Epithelial cell of esophagus (primary cell): ENCODE results near the gene CTRB1.
"Not testable (repeated sequence)": the region's sequence is repeated elsewhere in the genome, so short reads cannot be mapped to it uniquely, and the experiment has no call there.

Source experiments
- DNase-seq: peaks from one replicate; pipeline ENCODE4 v3.0.0; 2010; ENCODE audit warnings: low read depth
- H3K4me3 ChIP-seq: 2 replicates; pipeline ENCODE4 v1.5.1; 2011; ENCODE audit warnings: mild to moderate bottlenecking, low read length, control low read depth
- TF ChIP-seq, protein P1 (sequence below): IDR thresholded peaks from 2 replicates; pipeline ENCODE4 v1.5.1; 2011; ENCODE audit warnings: low read depth, mild to moderate bottlenecking, low read length, control low read depth, inconsistent platforms; ENCODE audit not compliant: insufficient read depth; ENCODE audit errors: missing control alignments

CTRB1 gene

GRCh38 chr16:75208861-75209505 is 9.8 kb upstream of the CTRB1 start:
- H3K4me3 ChIP-seq = no peak overlapping the region
- no peak for DNase-seq
- TF ChIP-seq, protein P1, sequence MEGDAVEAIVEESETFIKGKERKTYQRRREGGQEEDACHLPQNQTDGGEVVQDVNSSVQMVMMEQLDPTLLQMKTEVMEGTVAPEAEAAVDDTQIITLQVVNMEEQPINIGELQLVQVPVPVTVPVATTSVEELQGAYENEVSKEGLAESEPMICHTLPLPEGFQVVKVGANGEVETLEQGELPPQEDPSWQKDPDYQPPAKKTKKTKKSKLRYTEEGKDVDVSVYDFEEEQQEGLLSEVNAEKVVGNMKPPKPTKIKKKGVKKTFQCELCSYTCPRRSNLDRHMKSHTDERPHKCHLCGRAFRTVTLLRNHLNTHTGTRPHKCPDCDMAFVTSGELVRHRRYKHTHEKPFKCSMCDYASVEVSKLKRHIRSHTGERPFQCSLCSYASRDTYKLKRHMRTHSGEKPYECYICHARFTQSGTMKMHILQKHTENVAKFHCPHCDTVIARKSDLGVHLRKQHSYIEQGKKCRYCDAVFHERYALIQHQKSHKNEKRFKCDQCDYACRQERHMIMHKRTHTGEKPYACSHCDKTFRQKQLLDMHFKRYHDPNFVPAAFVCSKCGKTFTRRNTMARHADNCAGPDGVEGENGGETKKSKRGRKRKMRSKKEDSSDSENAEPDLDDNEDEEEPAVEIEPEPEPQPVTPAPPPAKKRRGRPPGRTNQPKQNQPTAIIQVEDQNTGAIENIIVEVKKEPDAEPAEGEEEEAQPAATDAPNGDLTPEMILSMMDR = no peak

DNA sequence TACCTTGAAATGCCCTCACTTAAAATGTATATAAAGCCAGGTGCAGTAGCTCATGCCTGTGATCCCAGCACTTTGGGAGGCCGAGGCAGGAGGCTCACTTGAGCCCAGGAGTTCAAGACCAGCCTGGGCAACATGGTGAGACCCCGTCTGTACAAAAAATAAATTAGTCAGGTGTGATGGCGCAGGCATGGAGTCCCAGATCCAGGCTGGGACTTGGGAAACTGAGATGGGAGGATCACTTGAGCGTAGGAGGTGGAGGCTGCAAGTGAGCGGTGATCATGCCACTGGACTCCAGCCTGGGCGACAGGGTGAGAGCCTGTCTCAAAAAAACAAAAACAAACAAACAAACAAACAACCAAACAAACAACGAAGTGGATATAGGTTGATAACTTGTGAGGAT is 9.3 kb upstream of the CTRB1 start:
- not testable (repeated sequence) for H3K4me3 ChIP-seq, DNase-seq

DNA sequence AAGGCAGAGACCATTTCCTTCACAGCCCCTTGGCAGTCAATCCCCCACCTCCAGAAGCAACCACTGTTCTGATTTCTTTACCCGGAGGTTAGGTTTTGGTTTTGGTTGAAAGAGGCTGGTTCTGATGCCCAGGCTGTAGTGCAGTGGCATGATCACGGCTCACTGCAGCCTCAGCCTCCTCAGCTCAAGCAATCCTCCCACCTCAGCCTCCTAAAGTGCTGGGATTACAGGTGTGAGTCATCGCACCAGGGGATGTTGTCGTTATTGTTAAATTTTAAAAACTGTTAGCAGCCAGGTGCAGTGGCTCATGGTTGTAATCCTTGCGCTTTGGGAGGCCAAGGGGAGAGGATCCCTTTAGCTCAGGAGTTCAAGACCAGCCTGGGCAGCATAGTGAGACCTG is 8.8 kb upstream of the CTRB1 start:
- TF ChIP-seq, protein P1 = no peak
- no peak for DNase-seq
- H3K4me3 ChIP-seq = no peak overlapping the region

DNA sequence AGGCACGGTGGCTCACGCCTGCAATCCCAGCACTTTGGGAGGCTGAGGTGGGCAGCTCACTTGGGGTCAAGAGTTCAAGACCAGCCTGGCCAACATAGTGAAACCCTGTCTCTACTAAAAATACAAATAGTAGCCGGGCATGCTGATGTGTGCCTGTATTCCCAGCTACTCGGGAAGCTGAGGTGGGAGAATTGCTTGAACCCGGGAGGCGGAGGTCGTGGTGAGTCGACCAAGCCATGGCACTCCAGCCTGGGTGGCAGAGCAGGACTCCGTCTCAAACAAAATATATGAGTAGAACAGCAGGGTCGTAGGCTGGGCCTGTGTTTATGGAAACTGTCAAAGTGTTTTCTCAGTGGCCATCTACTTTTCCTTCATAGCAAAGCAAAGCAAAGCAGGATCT is 7.5 kb upstream of the CTRB1 start:
- DNase-seq, H3K4me3 ChIP-seq: not testable (repeated sequence)

DNA sequence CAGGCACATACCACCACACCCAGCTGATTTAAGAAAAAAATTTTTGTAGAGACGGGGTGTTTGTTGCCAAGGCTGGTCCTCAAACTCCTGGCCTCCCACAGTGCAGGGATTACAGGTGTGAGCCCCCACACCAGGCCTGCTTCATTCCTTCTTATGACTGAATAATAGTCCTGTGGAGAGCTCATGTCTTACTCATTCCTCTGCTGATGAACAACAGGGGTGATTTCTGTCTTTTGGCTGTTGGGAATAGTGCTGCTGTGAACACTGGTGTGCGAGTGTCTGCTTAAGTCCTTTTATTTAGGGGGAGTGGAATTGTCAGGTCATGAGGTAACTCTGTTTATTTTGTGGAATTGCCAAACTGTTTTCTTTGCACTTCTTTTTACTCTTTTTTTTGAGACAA is 2.7 kb upstream of the CTRB1 start:
- TF ChIP-seq, protein P1 = no peak
- H3K4me3 ChIP-seq = no peak overlapping the region
- DNase-seq = no peak

DNA sequence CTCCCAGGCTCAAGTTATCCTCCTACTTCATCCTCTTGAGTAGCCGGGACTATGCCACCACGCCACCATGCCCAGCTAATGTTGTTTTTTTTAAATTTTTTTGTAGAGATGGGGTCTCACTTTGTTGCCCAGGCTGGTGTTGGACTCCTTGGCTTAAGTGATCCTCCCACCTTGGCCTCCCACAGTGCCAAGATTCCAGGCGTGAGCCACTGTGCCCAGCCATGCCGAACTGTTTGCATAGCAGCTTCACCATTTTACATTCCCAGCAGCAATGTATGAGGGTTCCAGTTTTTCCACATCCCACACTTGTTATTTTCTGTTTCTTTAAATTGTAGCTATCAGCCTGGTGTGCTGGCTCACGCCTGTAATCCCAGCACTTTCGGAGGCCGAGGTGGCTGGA is 2.2 kb upstream of the CTRB1 start:
- no peak for DNase-seq
- no peak overlapping the region for H3K4me3 ChIP-seq
- TF ChIP-seq, protein P1 = no peak

DNA sequence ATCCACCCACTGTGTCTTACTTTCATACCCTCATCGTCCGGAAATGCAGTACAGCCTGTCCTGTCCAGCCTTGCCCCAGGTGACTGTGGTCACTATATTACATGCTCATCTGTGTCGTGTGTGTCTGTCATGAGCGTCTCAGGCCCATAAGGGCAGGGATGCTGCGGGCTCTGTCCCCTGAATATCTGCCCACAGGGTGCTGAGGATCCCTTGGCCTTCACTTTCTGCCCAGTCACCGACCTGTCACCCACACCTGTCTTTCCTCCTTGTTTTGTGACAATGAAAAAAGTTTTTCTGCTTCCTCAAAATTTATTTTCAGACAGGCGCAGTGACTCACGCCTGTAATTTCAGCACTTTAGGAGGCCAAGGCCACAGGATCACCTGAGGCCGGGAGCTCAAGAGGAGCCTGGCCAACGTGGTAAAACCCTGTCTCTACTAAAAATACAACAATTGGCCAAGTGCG is 1.4 kb upstream of the CTRB1 start:
- no peak for DNase-seq
- TF ChIP-seq, protein P1 = no peak
- H3K4me3 ChIP-seq = no peak overlapping the region

GRCh38 chr16:75219088-75219487 is 300 bp downstream of the CTRB1 start:
- DNase-seq = no peak
- H3K4me3 ChIP-seq = no peak overlapping the region
- TF ChIP-seq, protein P1 = no peak
